ENCODE results near the gene PEX14.

Gene PEX14

DNA sequence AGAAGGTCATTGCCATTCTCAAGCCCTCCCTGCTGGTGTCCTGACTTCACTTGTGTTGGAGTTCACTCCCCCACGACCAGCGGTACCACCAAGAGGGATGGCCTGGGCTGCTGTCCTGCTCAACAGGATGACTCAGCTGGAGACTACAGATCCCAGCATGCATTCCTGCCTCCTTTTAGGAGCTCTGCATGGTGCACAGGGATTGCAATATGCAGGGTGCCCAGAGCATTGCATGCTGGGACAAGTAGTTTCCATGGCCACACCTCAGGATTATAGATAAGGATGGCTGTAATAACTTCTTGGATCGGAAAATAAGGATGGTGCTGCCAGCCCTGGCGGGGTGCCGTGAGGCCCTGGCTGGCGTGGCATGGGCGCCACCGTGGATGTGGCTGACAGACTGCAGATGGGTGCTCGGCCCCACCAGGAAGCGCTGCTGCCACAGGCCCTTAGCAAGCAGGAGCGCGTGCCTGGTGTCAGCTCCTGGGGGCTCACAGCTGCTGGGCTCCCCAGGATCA, 171.7 kb downstream of the PEX14 start:
- DNase-seq (ENCODE audit: low read depth), result no peak
- no peak overlapping the region for H3K4me3 ChIP-seq (ENCODE audit: low read depth, low read length)
- TF ChIP-seq, protein P1, sequence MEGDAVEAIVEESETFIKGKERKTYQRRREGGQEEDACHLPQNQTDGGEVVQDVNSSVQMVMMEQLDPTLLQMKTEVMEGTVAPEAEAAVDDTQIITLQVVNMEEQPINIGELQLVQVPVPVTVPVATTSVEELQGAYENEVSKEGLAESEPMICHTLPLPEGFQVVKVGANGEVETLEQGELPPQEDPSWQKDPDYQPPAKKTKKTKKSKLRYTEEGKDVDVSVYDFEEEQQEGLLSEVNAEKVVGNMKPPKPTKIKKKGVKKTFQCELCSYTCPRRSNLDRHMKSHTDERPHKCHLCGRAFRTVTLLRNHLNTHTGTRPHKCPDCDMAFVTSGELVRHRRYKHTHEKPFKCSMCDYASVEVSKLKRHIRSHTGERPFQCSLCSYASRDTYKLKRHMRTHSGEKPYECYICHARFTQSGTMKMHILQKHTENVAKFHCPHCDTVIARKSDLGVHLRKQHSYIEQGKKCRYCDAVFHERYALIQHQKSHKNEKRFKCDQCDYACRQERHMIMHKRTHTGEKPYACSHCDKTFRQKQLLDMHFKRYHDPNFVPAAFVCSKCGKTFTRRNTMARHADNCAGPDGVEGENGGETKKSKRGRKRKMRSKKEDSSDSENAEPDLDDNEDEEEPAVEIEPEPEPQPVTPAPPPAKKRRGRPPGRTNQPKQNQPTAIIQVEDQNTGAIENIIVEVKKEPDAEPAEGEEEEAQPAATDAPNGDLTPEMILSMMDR (IDR thresholded peaks at IDR 0.05; ENCODE audit: low read depth, low read length, missing control alignments), result no peak

DNA sequence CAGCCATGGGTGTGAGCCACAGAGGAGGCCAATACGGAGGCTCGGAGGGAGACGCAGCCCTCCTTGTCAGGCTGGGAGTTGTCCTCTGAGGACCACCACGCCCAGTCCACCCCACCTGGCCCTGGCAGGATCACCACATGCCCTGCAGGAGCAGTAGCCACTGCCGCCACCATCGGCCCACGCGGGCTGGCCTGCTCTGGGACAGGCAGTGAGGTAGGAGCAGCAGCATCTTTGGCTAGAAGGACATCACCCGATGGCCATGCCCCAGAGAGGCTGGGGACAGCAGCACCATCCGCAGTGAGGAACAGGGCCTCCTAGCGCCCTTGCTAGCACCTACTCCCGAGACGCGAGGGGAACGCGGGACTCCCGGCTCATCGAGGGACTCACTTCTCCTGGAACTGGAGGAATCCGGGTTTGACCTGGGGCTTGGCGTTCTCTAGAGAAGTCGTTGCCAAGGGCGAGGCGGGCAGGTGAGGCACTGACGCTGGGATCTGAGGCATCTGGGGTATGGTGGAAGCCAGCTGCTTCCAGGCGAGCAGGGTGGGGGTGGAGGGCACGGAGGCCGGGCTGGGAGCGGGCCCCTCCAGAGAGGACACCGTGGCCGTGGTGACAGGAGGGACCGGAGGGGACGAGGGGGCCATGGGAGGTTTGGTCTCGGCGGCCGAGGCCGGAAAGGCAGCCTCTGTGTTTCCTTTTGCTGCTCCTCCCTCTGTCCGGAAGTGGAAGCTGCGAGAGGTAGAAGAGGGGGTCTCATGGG, 172.8 kb downstream of the PEX14 start:
- TF ChIP-seq, protein P1 (IDR thresholded peaks at IDR 0.05; ENCODE audit: low read depth, low read length, missing control alignments), result no peak
- no peak for DNase-seq (ENCODE audit: low read depth)
- no peak overlapping the region for H3K4me3 ChIP-seq (ENCODE audit: low read depth, low read length)

DNA sequence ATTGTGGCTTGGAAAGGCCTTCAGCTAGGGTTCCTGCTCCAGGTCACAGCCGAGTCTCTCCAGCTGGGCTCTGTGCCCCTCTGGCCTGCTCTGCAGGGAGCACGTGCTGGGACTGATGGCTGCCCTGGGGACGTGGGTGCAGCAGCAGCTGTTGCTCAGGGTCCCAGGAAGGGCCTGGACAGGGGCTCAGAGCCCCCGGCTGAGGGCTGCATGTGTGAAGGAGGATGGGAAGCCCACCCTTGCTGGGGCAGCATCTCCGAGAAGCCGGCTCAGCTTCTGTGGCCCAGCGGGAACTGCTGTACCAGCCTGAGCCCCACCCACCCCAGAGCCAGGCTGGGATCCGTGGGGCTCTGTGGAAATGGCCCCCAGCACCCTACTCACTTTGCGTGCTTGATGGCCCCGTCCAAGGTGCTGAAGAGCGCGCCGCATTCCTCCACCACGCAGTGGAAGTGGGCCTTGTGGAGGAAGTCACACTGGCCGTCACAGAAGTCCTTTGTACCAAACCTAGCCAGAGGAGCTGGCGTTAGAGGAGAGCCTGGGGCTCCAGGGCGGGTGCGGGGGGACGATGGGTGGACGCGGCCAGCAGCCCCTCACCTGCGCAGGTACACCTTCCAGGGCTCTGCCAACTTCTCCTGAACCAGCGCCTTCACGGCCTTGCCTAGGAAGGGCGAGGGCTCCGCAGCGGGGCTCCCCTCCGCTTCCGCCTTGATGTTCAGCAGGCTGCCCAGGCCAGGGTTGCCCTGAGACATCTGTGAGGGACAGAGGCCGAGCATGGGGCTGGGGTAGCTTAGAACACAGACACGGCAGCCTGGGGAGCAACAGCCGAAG, 174.2 kb downstream of the PEX14 start:
- H3K4me3 ChIP-seq (ENCODE audit: low read depth, low read length), result no peak overlapping the region
- DNase-seq (ENCODE audit: low read depth), result no peak
- TF ChIP-seq, protein P1 (IDR thresholded peaks at IDR 0.05; ENCODE audit: low read depth, low read length, missing control alignments), result no peak

DNA sequence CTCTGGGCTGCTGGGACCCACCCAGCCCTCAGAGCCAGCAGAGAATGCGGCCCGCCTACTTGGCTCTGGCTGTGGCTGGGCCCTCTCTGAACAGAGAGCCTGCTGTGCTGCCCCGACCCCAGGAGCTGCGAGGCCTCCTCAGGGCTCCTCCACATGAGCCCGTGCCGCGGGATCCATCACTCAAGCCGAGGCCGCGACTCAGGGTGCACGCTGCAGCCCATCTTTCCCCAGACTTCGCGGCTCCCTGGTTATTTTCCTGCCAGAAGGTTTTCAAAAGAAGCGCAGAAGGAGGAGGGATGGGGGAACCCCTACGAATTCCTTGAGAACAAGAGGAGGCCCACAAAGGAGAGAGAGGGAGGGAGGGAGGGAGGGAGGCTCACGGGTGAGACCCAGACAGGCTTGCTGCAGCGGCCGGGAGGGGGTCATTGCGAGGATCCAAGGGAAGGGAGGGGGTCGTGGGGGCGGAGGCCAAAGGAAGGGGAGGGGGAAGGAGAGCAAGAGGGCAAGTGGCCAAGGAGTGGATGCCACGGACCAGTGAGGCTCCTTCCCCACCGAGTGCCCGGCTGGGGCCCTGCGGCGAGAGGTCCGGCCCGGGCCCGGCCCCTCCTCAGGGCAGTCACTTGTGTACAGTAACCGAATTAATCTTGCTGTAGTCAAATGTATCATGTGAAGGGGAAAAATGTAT, 174.9 kb downstream of the PEX14 start:
- H3K4me3 ChIP-seq (ENCODE audit: low read depth, low read length), result no peak overlapping the region
- DNase-seq (ENCODE audit: low read depth), result no peak
- TF ChIP-seq, protein P1 (IDR thresholded peaks at IDR 0.05; ENCODE audit: low read depth, low read length, missing control alignments), result no peak

DNA sequence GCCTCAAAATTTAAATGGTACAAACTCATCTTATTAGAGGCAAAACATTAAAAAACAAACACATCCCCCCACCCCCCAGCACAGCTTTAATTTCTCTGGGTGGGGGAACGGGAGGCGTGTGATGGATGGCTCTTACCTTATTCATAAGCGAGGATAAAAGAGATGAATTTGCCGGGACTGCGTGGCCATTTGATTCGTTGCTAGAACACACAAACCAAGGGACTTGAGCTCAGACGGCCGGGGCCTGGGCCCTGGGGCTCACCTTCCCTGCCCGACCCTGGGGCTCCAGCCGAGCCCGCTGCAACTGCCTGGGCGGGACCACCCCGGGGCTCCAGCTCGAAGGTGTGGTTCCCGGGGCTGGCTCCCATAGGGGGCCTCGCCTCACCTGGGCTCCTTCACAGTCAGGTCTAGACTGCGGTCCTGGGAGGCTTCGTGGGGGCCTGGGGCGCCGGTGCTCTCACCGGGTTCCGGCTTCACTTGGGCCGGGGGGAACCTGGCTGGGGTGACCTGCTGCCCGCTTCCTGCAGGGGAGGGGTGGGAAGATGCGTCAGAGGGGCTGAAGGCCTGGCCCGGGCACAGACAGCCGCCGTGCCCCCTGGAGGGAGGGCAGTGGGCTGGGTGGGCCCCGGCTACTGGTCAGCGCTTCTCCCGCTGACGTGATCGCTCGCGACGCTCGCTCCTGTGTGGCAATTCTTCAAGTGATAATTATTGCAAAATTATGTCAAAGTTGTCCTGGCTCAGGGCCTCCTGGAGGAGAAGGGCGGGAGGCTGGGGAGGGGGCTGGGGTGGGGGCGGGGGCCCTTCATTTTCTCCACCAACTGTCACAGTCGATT, 176.0 kb downstream of the PEX14 start:
- H3K4me3 ChIP-seq (ENCODE audit: low read depth, low read length), result no peak overlapping the region

More for the DNA sequence above, 176.0 kb downstream of the PEX14 start:
- no peak for DNase-seq (ENCODE audit: low read depth)
- TF ChIP-seq, protein P1 (IDR thresholded peaks at IDR 0.05; ENCODE audit: low read depth, low read length, missing control alignments), result no peak

All from GM12864 (cell line).